ENCODE measurements around the gene MACROD1. TPM values are rescaled to one million over a fixed set of nuclear protein-coding genes. Genes with fewer than 3 reads are reported as not detected.

Gene MACROD1
- total RNA-seq, 1 experiment from 2014 or later, result 36.9 TPM

- TF ChIP-seq NFE2L1 (CRISPR knock-in tag; IDR thresholded peaks at IDR 0.05) (no peak), CREM (CRISPR knock-in tag; IDR thresholded peaks at IDR 0.05) (peak; percentile 23; the same call in 1 of the 2 replicates), SMAD4 (CRISPR knock-in tag; IDR thresholded peaks at IDR 0.05) (no peak), NR3C1 (CRISPR knock-in tag; conservative IDR thresholded peaks at IDR 0.05; ENCODE audit: low read depth) (no peak), E2F4 (CRISPR knock-in tag; IDR thresholded peaks at IDR 0.05; ENCODE audit: borderline replicate concordance, low read depth) (no peak), ZNF532 (CRISPR knock-in tag; IDR thresholded peaks at IDR 0.05; ENCODE audit: borderline replicate concordance) (no peak), ZNF281 (CRISPR knock-in tag; IDR thresholded peaks at IDR 0.05) (peak; percentile 67; the same call in 1 of the 2 replicates), EMX1 (CRISPR knock-in tag; IDR thresholded peaks at IDR 0.05) (no peak), ZSCAN18 (CRISPR knock-in tag; IDR thresholded peaks at IDR 0.05) (no peak), KAT7 (CRISPR knock-in tag; IDR thresholded peaks at IDR 0.05; ENCODE audit: borderline replicate concordance) (no peak), ZNF232 (CRISPR knock-in tag; IDR thresholded peaks at IDR 0.05) (no peak; the same call in 1 of the 2 replicates)
These were observed 179.6 kb downstream of the MACROD1 start, which contains the start of gene OTUB1 (continued) for GRCh38 chr11:63986156-63986931.

GRCh38 chr11:63985812-63986155 lies 180.1 kb downstream of the MACROD1 start:
- TF ChIP-seq ATF1 (CRISPR knock-in tag; IDR thresholded peaks at IDR 0.05) (no peak), MYBL2 (CRISPR knock-in tag; IDR thresholded peaks at IDR 0.05) (0 out of 2 replicates have a peak, but pooled peaks have one; percentile 60)

More at GRCh38 chr11:63985812-63986155, 180.1 kb downstream of the MACROD1 start:
- peak; percentile 21 for ATAC-seq
- DNase-seq (ENCODE audit: low spot score), result peak; percentile 53
- Mint-ChIP-seq H3K36me3 (peaks cover 16% of the 10 kb centered on the region), H3K4me3 (peak overlapping the region; percentile 94), H3K27ac (peak overlapping the region; percentile 95), H3K9me3 (no peaks in the 10 kb centered on the region), H3K4me1 (peaks cover 21% of the 10 kb centered on the region), H3K27me3 (ENCODE audit: low read depth) (no peaks in the 10 kb centered on the region; the same call in 1 of the 2 replicates)
- ChIA-PET CTCF (interaction anchor here (0.9 kb wide), 1 partner anchor 14 kb away, joined by 3 read pairs; no protein-coding TSS in a partner anchor), POLR2A (interaction anchor here (1.0 kb wide), 1 partner anchor 68 kb away, joined by 3 read pairs; the partner anchor contains the start of gene RCOR2)

Data from WTC11 (cell line).